Measurements from ENCODE around the gene NT5C2. TPM values are rescaled to one million over a fixed set of nuclear protein-coding genes. Genes with fewer than 3 reads are reported as not detected.
"Not testable (repeated sequence)": the region's sequence is repeated elsewhere in the genome, so short reads cannot be mapped to it uniquely, and the experiment has no call there.

Gene NT5C2
- polyA plus RNA-seq, 1 of the 3 experiments (the other 2 are of a cell fraction) = 29.6 TPM

- TF ChIP-seq IRF3 (IDR thresholded peaks at IDR 0.05; ENCODE audit: low read depth, low read length) = no peak
- no peak for TF ChIP-seq EZH2phosphoT487 (IDR thresholded peaks at IDR 0.05; ENCODE audit: borderline replicate concordance, low read depth)
- no peak for TF ChIP-seq SMC3 (IDR thresholded peaks at IDR 0.05; ENCODE audit: low read depth, low read length)
- no peak for TF ChIP-seq JUND (IDR thresholded peaks at IDR 0.05)
- no peak for TF ChIP-seq RCOR1 (IDR thresholded peaks at IDR 0.05; ENCODE audit: low read length)
- no peak for TF ChIP-seq YY1 (IDR thresholded peaks at IDR 0.05; ENCODE audit: low read depth)
Measured at GRCh38 chr10:103166523-103166922, 26.5 kb downstream of the NT5C2 start (continued).

DNA sequence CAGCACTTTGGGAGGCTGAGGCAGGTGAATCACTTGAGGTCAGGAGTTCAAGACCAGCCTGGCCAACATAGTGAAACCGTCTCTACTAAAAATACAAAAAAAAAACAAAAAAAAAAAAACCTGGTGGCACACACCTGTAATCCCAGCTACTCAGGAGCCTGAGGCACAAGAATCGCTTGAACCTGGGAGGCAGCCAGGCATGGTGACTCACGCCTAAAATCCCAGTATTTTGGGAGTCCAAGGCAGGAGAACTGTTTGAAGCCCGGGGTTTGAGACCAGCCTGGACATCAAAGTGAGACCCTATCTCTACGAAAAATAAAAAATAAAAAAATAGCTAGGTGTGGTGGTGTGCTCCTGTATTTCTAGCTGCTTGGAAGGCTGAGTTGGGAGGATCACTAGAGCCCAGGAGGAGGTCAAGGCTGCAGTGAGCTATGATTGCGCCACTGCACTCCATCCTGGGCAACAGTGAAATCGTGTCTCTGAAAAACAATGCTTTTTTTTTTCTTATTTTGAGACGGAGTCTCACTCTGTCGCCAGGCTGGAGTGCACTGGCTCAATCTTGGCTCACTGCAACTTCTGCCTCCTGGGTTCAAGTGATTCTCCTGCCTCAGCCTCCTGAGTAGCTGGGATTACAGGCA, 29.2 kb downstream of the NT5C2 start:
- H4K20me1 ChIP-seq (ENCODE audit: insufficient read depth); H3K27me3 ChIP-seq (ENCODE audit: insufficient read depth); H3K4me3 ChIP-seq (ENCODE audit: low read depth in 2 of 2, low read length in 1 of 2); POLR2A ChIA-PET; H3K9me3 ChIP-seq; H3K9ac ChIP-seq; H3K27ac ChIP-seq (ENCODE audit: low read depth in 2 of 2, low read length in 1 of 2); H3K4me1 ChIP-seq (ENCODE audit: control insufficient read depth in 1 of 2, insufficient read depth in 2 of 2, low read depth in 1 of 2, low read length in 1 of 2); CTCF ChIA-PET; DNase-seq; H2AFZ ChIP-seq (ENCODE audit: low read depth); H3K9me2 ChIP-seq; H3K4me2 ChIP-seq: not testable (repeated sequence)
- peaks cover 0 to 53% of the 10 kb centered on the region in 2 experiments for H3K36me3 ChIP-seq (replicated peaks in 1 of 2; ENCODE audit: control insufficient read depth in 1 of 2, insufficient read depth in 2 of 2, low read length in 1 of 2)
- H3F3A ChIP-seq (replicated peaks; ENCODE audit: insufficient read depth) = peaks cover 18% of the 10 kb centered on the region
- peaks cover 64% of the 10 kb centered on the region for H3K79me2 ChIP-seq (ENCODE audit: insufficient read depth)
- WGBS (ENCODE audit: low lambda C conversion rate) = 96% methylated on average over 9 of the region's 9 CpGs

DNA sequence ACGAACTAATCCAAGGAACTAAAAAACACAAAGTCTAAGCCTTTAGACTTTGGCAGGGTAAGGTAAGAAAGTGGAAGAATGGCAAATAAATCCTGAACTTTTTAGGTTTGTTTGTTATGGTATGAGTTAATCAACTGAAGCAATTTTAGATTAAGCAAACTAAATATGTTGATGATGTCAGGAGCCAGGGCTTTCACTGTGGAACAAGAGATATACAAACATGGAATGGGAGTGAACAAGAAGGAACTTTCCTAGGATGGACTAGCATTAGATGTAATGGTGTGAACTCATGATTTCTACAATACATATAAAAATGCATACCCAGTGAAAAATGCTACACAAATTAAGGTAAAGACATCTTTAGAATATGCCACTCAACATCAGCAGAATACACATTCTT, 35.8 kb downstream of the NT5C2 start:
- POLR2A ChIA-PET = no interaction called here
- H3K36me3 ChIP-seq (replicated peaks in 1 of 2; ENCODE audit: control insufficient read depth in 1 of 2, insufficient read depth in 2 of 2, low read length in 1 of 2) = peaks cover 4 to 53% of the 10 kb centered on the region in 2 experiments
- DNase-seq = no peak
- peaks cover 89% of the 10 kb centered on the region for H3K79me2 ChIP-seq (ENCODE audit: insufficient read depth)
- CTCF ChIA-PET = no interaction called here
- 90% methylated on average over 1 of the region's 1 CpG for WGBS (ENCODE audit: low lambda C conversion rate)
- no peak overlapping the region for H2AFZ ChIP-seq (ENCODE audit: low read depth)
- H3K4me2 ChIP-seq = no peak overlapping the region
- no peak overlapping the region for H3K4me3 ChIP-seq (ENCODE audit: low read depth in 2 of 2, low read length in 1 of 2)
- H3K9ac ChIP-seq = no peak overlapping the region
- no peaks in the 10 kb centered on the region for H4K20me1 ChIP-seq (ENCODE audit: insufficient read depth)
- no peak overlapping the region for H3K27ac ChIP-seq (ENCODE audit: low read depth in 2 of 2, low read length in 1 of 2)
- no peak for TF ChIP-seq EP300 (IDR thresholded peaks at IDR 0.05; ENCODE audit: borderline replicate concordance in 1 of 2, low read depth in 1 of 2, low read length in 1 of 2)
- TF ChIP-seq FOSL2 (IDR thresholded peaks at IDR 0.05; ENCODE audit: borderline replicate concordance, low read depth) = no peak
- no peak for TF ChIP-seq RAD21 (IDR thresholded peaks at IDR 0.05; ENCODE audit: low read length)
- TF ChIP-seq FOXJ3 (CRISPR knock-in tag; IDR thresholded peaks at IDR 0.05) = no peak
- TF ChIP-seq SIN3A (IDR thresholded peaks at IDR 0.05; ENCODE audit: borderline replicate concordance, low read depth, low read length) = no peak
- TF ChIP-seq MXI1 (IDR thresholded peaks at IDR 0.05; ENCODE audit: low read depth, low read length) = no peak
- no peak for TF ChIP-seq TAF1 (IDR thresholded peaks at IDR 0.05; ENCODE audit: borderline replicate concordance, low read depth, low read length)
- no peak for TF ChIP-seq MAX (IDR thresholded peaks at IDR 0.05; ENCODE audit: low read depth)
- TF ChIP-seq IRF3 (IDR thresholded peaks at IDR 0.05; ENCODE audit: low read depth, low read length) = no peak
- TF ChIP-seq YY1 (IDR thresholded peaks at IDR 0.05; ENCODE audit: low read depth) = no peak
- no peak for TF ChIP-seq NRF1 (IDR thresholded peaks at IDR 0.05; ENCODE audit: low read depth, low read length)
- no peak for TF ChIP-seq FOXM1 (IDR thresholded peaks at IDR 0.05; ENCODE audit: low read depth)
- TF ChIP-seq USF1 (IDR thresholded peaks at IDR 0.05; ENCODE audit: borderline replicate concordance, low read depth) = no peak
- H3K9me3 ChIP-seq = no peaks in the 10 kb centered on the region
- H3K4me1 ChIP-seq (ENCODE audit: control insufficient read depth in 1 of 2, insufficient read depth in 2 of 2, low read depth in 1 of 2, low read length in 1 of 2) = peaks cover 0 to 28% of the 10 kb centered on the region in 2 experiments; a peak in 2 of 4 replicates
- H3K27me3 ChIP-seq (ENCODE audit: insufficient read depth) = no peaks in the 10 kb centered on the region
- peaks cover 8% of the 10 kb centered on the region for H3F3A ChIP-seq (replicated peaks; ENCODE audit: insufficient read depth)
- H3K9me2 ChIP-seq = no peaks in the 10 kb centered on the region

Data from SK-N-SH (cell line).